Central memory CD4-positive, alpha-beta T cell (primary cell): ENCODE measurements around the gene MIB2.
A peak's percentile ranks its signal among the peaks of the same experiment; 100 is the strongest.
"Not testable (repeated sequence)": the region's sequence is repeated elsewhere in the genome, so short reads cannot be mapped to it uniquely, and the experiment has no call there.

Source experiments
- DNase-seq: peaks from one replicate; pipeline ENCODE4 v3.0.0; 2022
- total RNA-seq, 3 experiments: gene quantifications; one replicate each; lab custom pipeline; 2026; lab: John Stamatoyannopoulos, UW

Gene MIB2
- total RNA-seq: 17.5 to 68.5 (median 54.7) reads per million in 3 experiments

DNA sequence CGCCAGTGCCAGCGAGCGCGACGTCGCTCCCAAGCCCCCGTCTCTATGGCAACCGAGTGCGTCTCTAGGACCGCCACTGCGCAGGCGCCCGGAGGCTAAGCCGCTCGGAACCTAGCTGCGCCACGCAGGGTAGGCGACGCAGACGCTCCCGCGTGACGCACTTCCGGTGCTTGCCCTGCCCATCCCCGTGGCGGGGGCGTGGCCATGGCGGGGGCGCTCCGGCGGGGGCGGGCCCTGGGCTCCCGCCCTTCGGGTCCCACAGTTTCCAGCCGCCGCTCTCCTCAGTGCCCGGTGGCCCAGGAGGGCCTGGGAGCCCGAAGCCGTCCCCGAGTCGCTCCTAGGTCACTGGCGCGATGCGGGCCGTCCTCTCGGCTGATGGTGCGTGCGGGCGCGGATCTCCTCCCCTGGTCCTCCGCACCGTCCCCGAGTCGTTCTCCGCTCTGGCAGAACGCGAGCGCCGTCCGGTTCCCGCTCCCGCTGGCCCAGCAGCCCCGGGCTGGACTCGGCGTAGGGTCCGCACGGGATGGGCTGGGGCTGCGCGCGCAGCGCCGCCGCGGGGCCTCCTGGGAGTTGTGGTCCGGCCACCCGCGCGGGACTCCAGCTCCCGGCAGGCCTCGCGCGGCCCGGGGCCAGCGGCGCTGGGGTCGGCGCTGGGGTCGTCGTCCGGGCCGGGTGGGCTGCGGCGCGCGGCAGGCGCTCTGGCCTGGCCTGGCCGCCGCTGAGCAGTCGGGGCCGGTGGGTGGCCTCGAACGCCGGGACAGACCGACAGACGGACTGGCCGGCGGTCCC is at the start of gene MIB2:
Gene MIB2 (plus strand): TSS at position 245 of the 789 bp plus-strand sequence. CDS start 7,953 bp downstream, outside the sequence.
- DNase-seq: peak; percentile 99

DNA sequence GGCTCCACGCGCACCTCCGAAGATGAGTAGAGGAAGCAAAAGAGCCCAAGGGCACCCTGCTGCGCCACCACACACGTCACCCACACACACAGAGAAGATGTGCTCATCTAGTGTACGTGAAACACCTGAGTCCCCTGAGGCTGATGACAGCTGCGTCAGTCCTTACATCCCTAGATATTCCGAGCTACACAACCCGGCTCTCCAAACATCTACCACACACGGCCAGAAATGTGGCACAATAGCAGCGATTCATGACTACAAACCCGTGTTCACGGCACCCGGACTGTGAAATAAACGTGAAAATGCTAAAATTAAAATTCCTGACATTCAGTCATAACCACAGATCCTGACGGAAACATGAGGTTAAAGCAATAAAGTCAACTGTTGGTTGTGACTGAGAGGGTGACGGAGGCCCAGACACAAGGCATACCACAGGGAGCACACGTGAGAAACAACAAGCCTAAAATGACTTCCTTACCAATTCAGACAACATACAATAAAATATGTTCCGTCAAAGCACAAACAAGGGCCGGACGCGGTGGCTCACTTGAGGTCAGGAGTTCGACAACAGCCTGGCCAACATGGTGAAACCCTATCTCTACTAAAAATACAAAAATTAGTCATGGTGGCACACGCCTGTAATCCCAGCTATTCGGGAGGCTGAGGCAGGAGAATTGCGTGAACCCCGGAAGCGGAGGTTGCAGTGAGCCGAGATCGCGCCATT is 48.0 kb upstream of the MIB2 start:
- no peak for DNase-seq

DNA sequence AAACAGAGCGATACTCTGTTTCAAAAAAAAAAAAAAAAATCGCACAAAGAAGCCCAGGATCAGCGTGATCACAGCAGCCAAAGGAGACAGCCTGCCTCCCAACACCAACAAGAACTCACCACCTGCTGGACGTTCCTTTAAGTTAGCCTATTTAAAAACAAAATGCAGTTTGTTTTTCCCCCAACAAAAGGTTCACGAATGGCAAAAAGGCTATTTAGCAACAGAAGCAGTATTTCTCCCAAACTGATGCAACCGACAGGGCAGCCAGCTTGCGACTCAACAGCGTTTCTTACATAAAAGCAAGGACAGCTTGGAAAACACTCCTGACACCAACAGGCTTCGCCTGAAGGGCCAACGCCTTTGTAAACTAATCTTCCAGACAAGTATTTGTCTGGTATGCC is 47.4 kb upstream of the MIB2 start:
- no peak for DNase-seq

DNA sequence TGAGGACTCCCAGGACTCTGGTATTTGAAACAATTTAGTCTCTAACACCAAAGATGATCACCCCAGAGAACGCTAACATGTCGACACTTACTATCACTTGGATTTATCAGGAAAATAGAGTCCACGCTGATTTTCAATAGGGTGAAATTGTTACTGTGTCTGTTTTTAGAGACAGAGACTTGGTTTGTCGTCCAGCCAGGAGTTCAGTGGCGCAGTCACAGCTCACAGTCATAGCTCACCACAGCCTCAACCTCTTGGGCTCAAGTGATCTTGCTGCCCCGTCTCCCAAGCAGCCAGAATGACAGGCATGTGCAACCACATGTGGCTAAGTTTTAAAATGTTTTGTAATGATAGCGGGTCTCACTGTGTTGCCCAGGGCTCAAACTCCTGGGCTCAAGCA is 46.0 kb upstream of the MIB2 start:
- DNase-seq: no peak

DNA sequence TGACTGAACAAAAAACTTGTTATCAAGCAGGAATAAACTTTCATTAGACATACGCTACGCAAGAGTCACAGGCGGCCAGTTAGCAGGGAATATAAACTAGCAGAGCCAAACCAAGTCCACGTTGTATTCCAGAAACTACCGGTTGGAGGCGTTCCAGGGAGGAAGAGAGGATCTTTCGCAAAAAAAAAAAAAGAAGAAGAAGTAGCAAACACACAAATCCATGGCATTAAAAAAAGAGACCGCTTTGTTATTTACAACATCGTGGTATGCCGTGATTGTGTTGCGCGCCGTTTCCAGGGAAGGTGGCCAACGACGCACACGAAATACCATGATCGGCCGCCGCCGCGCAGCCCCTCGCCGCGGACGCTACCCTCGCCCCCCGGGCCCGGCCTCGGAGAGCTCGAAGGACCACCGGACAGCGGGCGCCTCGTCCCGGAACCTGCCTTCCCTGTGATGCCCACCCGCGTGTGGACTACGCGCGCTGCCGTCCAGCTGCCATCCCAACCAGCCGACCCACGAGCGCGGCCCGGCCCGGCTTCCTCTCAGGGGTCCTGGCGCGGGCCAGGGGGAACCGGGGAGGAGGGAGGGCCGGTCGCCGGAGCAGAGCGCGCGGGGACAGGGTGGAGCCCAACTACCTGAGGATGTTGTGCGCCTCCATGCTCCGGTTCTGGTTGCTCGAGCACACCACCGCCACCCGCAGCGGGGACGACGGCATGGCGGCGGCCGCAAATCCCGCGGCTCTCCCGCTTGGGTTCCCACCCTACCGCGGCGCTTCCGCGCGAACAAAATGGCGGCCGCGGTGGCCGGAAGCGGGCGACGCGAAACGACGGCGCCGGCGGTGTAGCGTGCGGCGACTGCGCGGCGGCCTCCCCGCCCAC is 41.2 kb upstream of the MIB2 start:
- DNase-seq: peak; percentile 14

DNA sequence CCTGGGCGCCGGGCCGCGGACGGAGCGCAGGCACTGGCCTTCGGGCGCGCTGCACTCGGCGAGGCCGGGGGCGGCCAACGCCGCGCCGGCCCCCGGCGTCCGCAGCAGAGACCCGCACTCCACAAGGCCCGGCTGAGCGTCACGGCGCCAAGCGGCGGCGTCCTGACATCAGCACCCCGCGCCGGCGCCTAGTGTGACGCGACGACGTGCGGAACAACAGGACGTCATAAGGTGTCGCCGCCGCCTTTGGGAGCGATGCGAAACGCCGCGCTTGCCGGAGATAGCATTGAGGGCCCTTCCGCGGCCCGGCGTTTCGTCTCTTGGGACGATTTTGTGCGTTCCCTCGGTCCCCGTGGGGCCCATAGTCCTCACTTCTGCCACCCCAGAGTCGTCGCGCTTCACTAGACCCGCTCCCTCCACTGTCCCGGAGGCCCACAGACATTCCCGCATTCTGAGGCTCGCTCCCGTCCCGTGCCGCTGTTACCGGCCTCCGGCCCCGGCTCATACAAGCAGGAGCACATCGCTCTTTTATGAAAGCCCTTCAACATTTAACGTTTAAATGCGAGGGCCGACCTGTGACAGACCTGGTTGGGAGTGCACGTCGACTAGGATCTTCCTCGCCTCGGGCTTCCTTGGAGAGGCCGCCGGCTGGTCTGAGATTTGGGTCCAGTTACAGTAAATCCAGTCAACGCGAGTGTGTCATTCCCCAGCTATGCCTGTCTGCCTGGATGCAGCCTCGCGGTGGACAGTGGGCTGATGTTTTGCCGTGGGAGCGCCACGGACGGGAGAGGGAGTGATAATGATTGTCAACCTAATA is 40.4 kb upstream of the MIB2 start, which contains the start of gene SSU72:
Gene SSU72 (minus strand): TSS at position 143 of the 817 bp plus-strand sequence. CDS start 306 bp downstream, outside the sequence.
- peak; percentile 92 for DNase-seq

DNA sequence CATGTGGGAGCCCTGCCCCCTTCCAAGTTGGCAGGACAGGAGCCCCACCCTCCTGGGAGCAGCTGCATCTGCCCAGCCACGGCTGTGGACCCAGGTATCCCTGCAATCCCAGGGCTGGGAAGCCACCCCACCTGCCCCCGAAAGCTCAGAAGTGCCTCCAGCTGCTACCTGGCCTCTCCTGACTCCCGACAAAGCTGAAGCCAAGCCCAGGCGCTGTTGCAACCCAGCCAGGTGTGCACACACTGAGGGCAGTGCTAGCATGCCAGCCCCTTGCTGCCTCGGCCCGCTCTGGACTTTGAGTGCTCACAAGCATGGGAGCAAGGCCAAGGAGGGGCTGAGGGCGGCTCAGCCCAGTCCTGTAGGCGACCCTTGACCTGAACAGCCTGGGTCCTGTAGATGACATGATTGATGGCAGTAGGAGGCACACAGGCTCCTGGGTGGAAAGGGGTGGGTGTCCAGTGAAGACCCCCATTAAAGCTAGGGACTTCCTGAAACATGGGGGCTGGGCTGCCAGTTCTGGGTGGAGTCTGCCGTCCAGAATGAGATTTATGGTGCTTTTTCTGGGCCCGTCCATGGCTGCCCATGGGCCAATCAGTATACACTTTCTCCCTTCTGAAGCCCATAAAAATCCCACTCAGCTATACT is 37.8 kb upstream of the MIB2 start:
- DNase-seq: no peak

DNA sequence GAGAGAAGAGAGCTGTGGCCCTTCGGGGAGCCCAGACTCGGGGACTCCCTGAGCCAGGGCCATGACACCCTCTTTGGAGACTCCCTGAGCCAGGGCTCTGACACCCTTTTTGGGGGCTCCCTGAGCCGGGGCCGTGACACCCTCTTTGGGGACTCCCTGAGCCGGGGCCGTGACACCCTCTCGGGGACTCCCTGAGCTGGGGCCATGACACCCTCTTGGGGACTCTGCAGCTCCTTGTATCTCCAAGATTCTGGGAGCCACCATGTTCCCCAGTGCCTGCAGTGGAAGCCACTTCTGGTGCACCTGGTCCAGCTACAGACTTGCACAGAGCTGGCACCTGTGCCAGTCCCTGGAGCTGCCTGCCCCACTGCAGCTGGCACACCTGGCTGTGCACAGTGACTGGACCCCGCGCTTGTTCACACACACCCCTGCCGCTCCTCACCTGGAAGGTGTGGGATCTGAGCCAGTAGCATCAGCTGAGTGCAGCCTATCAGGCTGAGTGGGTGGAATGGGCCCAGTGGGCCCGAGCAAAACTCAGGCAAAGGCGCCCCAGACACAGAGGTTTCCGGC is 36.8 kb upstream of the MIB2 start:
- DNase-seq: no peak

DNA sequence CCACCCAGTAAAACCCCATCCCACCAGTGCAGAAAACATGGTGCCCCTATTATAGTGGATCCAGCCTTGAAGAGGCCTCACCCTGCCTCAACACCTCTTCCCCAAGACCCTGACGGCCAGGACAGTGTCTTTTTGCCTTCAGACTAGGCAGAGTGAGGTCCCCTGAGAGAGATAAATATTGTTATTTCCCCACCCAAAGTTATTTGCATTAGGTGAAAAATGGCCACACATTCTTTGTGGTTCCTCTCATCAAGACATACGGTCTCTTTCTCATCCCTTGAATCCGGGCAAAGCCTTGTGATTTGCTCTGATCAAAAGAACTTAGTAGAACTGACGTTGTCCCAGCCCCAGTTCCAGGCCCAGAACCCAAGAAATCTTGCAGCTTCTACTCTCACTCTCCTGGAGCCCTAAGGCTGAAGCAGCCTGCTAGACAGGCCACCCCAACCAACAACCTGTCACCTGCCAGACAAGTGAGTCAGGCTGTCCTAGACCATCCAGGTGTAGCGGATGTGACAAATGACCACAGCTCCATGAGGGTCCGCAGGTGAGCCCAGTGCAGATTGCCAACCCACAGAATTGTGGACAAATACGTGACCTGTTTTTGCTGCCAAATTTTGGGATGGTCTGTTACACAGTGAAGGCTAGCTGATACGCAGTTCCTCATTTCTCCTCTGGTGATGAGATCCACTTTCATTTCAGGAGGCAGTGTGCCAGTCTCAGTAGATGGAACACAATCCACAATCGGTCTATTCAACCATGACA is 32.5 kb upstream of the MIB2 start:
- no peak for DNase-seq

DNA sequence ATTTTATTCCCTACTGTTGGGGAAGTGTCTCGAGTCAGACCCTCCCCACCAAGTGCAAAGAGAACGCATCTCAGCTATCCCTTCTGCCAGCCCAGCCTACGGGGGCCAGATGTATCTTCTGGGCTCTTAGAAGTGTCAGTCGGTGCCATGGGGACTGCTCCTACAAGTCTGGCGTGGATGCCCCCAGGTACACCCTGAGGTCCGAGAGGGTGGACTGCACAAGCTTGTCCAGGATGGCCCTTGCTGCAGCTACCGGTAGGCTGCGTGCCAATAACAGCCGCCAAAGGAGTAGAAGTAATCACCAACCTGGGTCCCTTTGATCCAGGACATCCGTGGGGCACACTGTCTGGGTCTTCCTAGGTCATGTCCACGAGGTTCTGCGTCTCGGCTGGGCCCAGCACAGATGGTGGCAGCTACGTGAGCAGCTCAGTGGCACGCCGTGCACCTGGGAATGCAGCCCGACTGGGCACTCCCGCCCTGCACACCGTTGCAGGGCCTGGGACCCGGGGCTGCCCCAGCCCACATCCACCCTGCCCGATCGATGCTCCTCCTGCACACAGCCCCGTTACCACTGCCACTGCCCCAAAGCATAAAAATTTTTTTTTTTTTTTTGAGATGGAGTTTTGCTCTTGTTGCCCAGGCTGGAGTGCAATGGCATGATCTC is 31.8 kb upstream of the MIB2 start:
- DNase-seq: no peak

DNA sequence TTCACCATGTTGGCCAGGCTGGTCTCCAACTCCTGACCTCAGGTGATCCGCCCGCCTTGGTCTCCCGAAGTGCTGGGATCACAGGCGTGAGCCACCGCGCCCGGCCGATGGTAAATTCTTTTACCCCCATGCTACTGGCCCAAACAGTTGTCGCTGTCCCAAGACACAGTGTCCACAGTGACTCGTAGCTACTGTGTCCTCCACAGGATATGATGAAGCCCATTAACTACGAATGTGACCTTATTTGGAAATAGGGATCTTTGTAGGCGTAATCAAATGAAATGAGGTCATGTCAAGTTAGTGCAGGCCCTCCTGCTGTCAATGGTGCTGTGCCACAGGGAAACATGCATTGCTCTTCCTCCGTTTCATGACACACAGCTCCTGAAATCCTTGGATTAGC is 23.8 kb upstream of the MIB2 start:
- DNase-seq: no peak

DNA sequence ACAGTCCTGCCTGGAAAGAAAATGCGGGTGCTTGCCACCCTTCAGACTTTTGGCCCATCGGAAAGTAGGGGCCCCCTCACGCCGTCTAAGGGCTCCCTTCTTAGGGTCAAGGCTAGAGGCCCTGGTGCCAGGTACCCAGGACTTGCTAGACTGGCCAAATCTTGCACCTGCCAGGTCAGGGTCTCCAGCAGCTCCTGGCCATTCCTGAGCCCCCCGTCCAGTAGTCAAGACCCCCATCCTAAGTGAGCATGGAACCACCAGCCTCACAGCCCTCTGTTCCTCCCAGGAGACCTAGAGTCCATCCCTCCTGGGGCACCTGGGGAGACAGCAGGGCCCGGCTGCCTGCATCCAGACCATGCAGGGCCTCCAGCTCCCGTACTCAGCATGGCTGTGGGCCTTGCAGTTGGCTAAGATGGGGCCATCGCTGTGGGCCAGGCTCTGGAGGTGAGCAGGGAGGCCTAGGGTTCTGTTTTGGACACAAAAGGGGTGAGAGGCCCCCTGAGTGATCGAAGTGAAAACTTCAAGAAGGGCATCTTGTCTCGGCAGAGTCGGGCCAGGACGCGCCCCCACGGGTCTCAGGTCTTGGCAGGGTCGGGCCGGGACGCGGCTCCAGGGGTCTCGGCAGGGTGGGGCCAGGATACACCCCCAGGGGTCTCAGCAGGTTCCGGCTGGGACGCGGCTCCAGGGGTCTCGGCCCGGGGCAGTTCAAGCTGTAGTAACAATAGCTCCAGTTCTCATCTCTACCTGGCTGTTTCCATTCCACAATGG is 21.3 kb upstream of the MIB2 start:
- DNase-seq: no peak

DNA sequence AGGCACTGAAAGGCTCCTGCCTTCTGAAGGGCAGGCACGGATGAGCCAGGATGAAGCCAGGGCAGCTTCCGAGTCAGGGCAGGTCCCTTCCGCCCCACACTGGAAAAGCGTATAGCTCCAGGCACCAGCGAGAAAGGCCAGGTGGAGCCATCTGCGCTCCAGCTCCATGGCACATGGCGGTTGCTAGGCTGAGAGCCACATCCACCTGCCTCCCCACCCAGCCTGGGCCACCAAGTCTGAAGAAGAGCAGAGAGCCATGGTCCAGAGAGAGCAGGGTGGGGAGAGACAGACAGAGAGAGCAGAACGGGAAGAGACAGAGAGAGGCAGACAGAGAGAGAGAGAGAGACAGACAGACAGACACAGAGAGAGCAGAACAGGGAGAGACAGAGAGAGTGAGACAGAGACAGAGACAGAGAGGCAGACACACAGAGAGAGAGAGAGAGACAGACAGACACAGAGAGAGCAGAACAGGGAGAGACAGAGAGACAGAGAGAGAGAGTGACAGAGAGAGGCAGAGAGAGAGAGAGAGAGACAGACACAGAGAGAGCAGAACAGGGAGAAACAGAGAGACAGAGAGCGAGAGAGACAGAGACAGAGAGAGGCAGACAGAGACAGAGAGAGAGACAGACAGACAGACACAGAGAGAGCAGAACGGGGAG is 20.6 kb upstream of the MIB2 start:
- DNase-seq: no peak

DNA sequence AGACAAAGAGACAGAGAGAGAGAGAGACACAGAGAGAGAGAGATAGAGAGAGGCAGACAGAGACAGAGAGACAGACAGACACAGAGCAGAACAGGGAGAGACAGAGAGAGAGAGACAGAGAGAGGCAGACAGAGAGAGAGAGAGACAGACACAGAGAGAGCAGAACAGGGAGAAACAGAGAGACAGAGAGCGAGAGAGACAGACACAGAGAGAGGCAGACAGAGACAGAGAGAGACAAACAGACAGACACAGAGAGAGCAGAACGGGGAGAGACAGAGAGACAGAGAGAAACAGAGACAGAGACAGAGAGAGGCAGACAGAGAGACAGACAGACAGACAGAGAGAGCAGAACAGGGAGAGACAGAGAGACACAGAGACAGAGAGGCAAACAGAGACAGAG is 20.0 kb upstream of the MIB2 start:
- not testable (repeated sequence) for DNase-seq

DNA sequence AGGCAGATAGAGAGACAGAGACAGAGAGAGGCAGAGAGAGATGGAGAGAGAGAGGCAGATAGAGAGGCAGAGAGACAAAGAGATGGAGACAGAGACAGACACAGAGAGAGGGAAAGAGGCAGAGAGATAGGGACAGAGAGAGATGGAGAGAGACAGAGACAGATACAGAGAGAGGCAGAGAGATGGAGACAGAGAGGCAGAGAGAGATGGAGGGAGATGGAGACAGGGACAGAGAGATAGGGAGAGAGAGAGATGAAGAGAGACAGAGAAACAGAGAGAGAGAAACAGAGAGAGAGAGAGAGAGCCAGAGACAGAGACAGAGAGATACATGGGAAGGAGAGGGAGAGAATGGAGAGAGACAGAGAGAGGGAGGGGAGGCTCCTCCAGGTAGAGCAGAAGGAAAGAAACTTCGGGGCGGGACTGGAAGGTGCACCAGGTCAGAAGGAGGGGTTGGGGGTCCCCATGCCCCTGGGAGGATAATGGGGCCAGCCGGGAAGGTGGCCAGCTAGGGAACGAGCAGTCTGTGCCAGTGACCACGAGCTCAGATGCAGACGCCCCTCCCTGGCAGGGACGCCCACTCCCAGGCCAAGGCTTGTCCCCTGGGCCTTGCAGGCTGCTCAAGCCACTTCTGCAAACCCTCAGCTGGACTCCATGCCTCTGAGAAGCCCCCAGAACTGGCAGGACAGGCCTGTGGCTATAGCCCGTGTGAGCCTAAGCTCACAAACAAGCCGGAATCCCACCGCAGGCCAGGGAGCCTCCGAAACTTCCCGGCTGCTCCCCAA is 18.6 kb upstream of the MIB2 start:
- no peak for DNase-seq

DNA sequence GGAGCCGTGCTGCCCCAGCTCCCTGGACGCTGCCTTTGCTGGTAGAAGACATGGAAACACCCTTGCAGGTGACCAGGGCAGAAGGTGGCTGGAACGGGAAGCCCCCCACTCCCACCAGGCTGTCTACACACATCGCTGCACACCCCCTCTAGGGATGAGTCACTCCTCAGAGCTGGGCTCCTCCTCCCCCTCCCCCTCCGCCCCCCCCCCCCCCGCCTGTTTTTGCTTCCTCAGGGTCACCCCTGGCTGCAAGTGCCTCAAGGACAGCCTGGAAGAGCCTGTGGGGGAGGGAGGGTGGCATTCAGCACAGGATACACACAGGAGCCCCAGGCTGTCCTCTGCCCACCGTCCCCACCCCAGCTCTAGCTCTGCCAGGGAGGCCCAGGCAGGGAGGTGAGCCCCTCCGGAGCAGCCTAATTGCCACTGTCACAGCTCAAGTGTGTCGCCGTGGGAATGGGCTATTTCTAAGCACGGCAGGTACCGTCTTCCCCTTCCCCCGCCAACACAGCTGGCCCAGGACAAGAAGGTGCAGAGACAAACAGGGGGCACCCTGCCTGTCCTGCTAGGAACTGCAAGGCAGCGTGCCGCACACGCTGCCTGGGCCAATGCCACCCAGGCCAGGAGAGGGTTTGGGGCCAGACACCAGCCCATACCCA is 17.9 kb upstream of the MIB2 start:
- DNase-seq: no peak
